IMR-90 (cell line): ENCODE measurements around the gene LCA5. TPM values are rescaled to one million over a fixed set of nuclear protein-coding genes. Genes with fewer than 3 reads are reported as not detected.

ENCODE experiments used
- ATAC-seq: fragments of 200-7000 bp; cut with Tn5 transposase; 2 replicates; pipeline ENCODE4 v1.9.1; 2020; ENCODE audit warnings: low read depth, mild to moderate bottlenecking, moderate library complexity
- BruUV-seq: library from RNA; stranded (reverse); fragments of 400-500 nt; replicated peaks from 2 replicates; lab custom pipeline; 2021; lab: Mats Ljungman, UMichigan
- CTCF ChIA-PET: fragments of 300-600 bp; formaldehyde crosslinking; extraction: SDS; loops from one replicate; lab custom pipeline; 2021; ENCODE audit warnings: antibody characterized with exemption; lab: Yijun Ruan, JAX
- POLR2A ChIA-PET: fragments of 300-600 bp; sonication (Branson Sonifier 250); formaldehyde crosslinking; loops from one replicate; lab custom pipeline; 2022; ENCODE audit warnings: antibody characterized with exemption; ENCODE audit not compliant: unreplicated experiment; lab: Charles Lee
- DNase-seq: peaks from one replicate; pipeline ENCODE4 v3.0.0; 2013
- H2AFZ ChIP-seq: replicated peaks from 2 replicates; pipeline ENCODE3; 2013; ENCODE audit warnings: low read length, mild to moderate bottlenecking; ENCODE audit not compliant: poor library complexity
- H2AK5ac ChIP-seq: 2 replicates; pipeline ENCODE4 v1.6.1; 2013; ENCODE audit warnings: low read depth, low read length, inconsistent platforms
- H2AK9ac ChIP-seq: replicated peaks from 2 replicates; pipeline ENCODE3; 2013; ENCODE audit warnings: mild to moderate bottlenecking, low read depth, low read length, moderate library complexity; ENCODE audit not compliant: poor library complexity
- H2BK120ac ChIP-seq: 2 replicates; pipeline ENCODE4 v1.6.1; 2013; ENCODE audit warnings: low read depth, low read length, inconsistent platforms
- H2BK15ac ChIP-seq: 3 replicates; pipeline ENCODE4 v1.6.1; 2013; ENCODE audit warnings: low read depth, low read length, inconsistent platforms
- H2BK20ac ChIP-seq: 2 replicates; pipeline ENCODE4 v1.6.1; 2013; ENCODE audit warnings: low read depth, mild to moderate bottlenecking, inconsistent platforms, low read length, moderate library complexity
- H2BK5ac ChIP-seq: 2 replicates; pipeline ENCODE4 v1.6.1; 2013; ENCODE audit warnings: mild to moderate bottlenecking, low read depth, low read length, inconsistent platforms; ENCODE audit not compliant: poor library complexity, severe bottlenecking
- H3K14ac ChIP-seq: replicated peaks from 2 replicates; pipeline ENCODE4 v1.6.1; 2013; ENCODE audit warnings: low read depth, low read length, inconsistent platforms
- H3K18ac ChIP-seq: 2 replicates; pipeline ENCODE4 v1.6.1; 2013; ENCODE audit warnings: low read depth, low read length, control low read depth
- H3K23ac ChIP-seq: 2 replicates; pipeline ENCODE4 v1.6.1; 2013; ENCODE audit warnings: low read depth, low read length, inconsistent platforms
- H3K27ac ChIP-seq: 2 replicates; pipeline ENCODE4 v1.5.1; 2013; ENCODE audit warnings: mild to moderate bottlenecking, control low read depth, low read length; ENCODE audit not compliant: insufficient read depth
- H3K27me3 ChIP-seq: 2 replicates; pipeline ENCODE4 v1.6.1; 2013; ENCODE audit warnings: low read length; ENCODE audit not compliant: control insufficient read depth, insufficient read depth
- H3K36me3 ChIP-seq: 2 replicates; pipeline ENCODE4 v1.6.1; 2013; ENCODE audit warnings: low read length, mixed read lengths; ENCODE audit not compliant: control insufficient read depth, insufficient read depth
- H3K4ac ChIP-seq: 2 replicates; pipeline ENCODE4 v1.6.1; 2013; ENCODE audit warnings: low read depth, low read length, inconsistent platforms
- H3K4me1 ChIP-seq: 2 replicates; pipeline ENCODE4 v1.6.1; 2013; ENCODE audit warnings: low read length, mixed read lengths; ENCODE audit not compliant: control insufficient read depth, insufficient read depth
- H3K4me2 ChIP-seq: 2 replicates; pipeline ENCODE4 v1.6.1; 2013; ENCODE audit warnings: low read depth, mild to moderate bottlenecking, control low read depth, low read length, moderate library complexity
- H3K4me3 ChIP-seq: 2 replicates; pipeline ENCODE4 v1.5.1; 2013; ENCODE audit warnings: low read depth, mild to moderate bottlenecking, control low read depth, low read length, moderate library complexity; ENCODE audit not compliant: insufficient read depth
- H3K56ac ChIP-seq: 2 replicates; pipeline ENCODE4 v1.6.1; 2013; ENCODE audit warnings: low read length, inconsistent platforms; ENCODE audit not compliant: insufficient read depth; ENCODE audit errors: extremely low read depth
- H3K79me1 ChIP-seq, 2 experiments: 2 replicates each; pipeline ENCODE4 v1.6.1; 2013; ENCODE audit warnings: low read length in 2 of 2, inconsistent platforms in 1 of 2, low read depth in 1 of 2
- H3K9ac ChIP-seq: 2 replicates; pipeline ENCODE4 v1.6.1; 2013; ENCODE audit warnings: low read depth, low read length, control low read depth
- H3K9me1 ChIP-seq: 2 replicates; pipeline ENCODE4 v1.6.1; 2013; ENCODE audit warnings: low read length, inconsistent platforms; ENCODE audit not compliant: insufficient read depth
- H3K9me3 ChIP-seq: 2 replicates; pipeline ENCODE4 v1.6.1; 2013; ENCODE audit warnings: low read length; ENCODE audit not compliant: control insufficient read depth, insufficient read depth
- H4K20me1 ChIP-seq: 2 replicates; pipeline ENCODE4 v1.6.1; 2013; ENCODE audit warnings: low read length, inconsistent platforms; ENCODE audit not compliant: insufficient read depth
- H4K5ac ChIP-seq: 2 replicates; pipeline ENCODE4 v1.6.1; 2013; ENCODE audit warnings: mild to moderate bottlenecking, low read depth, low read length, control low read depth
- H4K8ac ChIP-seq, 2 experiments: 2 replicates each; pipeline ENCODE4 v1.6.1; 2013; ENCODE audit warnings: low read depth in 2 of 2, low read length in 2 of 2, control low read depth in 1 of 2, inconsistent platforms in 1 of 2
- H4K91ac ChIP-seq: 2 replicates; pipeline ENCODE4 v1.6.1; 2013; ENCODE audit warnings: low read depth, low read length, inconsistent platforms; ENCODE audit not compliant: insufficient read depth
- BHLHE40 ChIP-seq: fragments of 150-350 bp; IDR thresholded peaks from 2 replicates; pipeline ENCODE4 v1.6.1; 2016; ENCODE audit warnings: mild to moderate bottlenecking, low read depth, low read length
- CEBPB ChIP-seq: IDR thresholded peaks from 2 replicates; pipeline ENCODE4 v1.6.1; 2012; ENCODE audit warnings: low read depth, low read length, improper control_type of control experiment
- CHD1 ChIP-seq: IDR thresholded peaks from 2 replicates; pipeline ENCODE4 v1.6.1; 2012; ENCODE audit warnings: low read depth, low read length, improper control_type of control experiment
- CTCF ChIP-seq: conservative IDR thresholded peaks from 2 replicates; pipeline ENCODE4 v1.5.1; 2012; ENCODE audit warnings: mild to moderate bottlenecking, low read depth, low read length, improper control_type of control experiment
- ELK1 ChIP-seq: fragments of 150-350 bp; IDR thresholded peaks from 2 replicates; pipeline ENCODE4 v1.6.1; 2016; ENCODE audit warnings: low read depth, mild to moderate bottlenecking, low read length, moderate library complexity, borderline replicate concordance
- FOS ChIP-seq: fragments of 150-350 bp; IDR thresholded peaks from 2 replicates; pipeline ENCODE4 v1.6.1; 2016; ENCODE audit warnings: low read depth, low read length
- MAFK ChIP-seq: IDR thresholded peaks from 2 replicates; pipeline ENCODE4 v1.6.1; 2012; ENCODE audit warnings: low read depth, low read length, improper control_type of control experiment
- NFE2L2 ChIP-seq: fragments of 150-350 bp; IDR thresholded peaks from 2 replicates; pipeline ENCODE4 v1.6.1; 2016; ENCODE audit warnings: low read depth, mild to moderate bottlenecking, low read length
- POLR2A ChIP-seq: IDR thresholded peaks from 2 replicates; pipeline ENCODE4 v1.6.1; 2012; ENCODE audit warnings: mild to moderate bottlenecking, low read depth, low read length
- RAD21 ChIP-seq: IDR thresholded peaks from 2 replicates; pipeline ENCODE4 v1.6.1; 2012; ENCODE audit warnings: low read length, improper control_type of control experiment
- RCOR1 ChIP-seq: IDR thresholded peaks from 2 replicates; pipeline ENCODE4 v1.6.1; 2012; ENCODE audit warnings: mild to moderate bottlenecking, low read length, improper control_type of control experiment; ENCODE audit not compliant: insufficient replicate concordance
- RFX5 ChIP-seq: IDR thresholded peaks from 2 replicates; pipeline ENCODE4 v1.8.0; 2012; ENCODE audit warnings: low read depth, mild to moderate bottlenecking, low read length, moderate library complexity
- USF2 ChIP-seq: fragments of 150-350 bp; IDR thresholded peaks from 2 replicates; pipeline ENCODE4 v1.6.1; 2017; ENCODE audit warnings: mild to moderate bottlenecking, antibody characterized with exemption, low read length, low read depth
- WGBS, 2 experiments: methylation state at CpG; one replicate each; pipeline versions ENCODE4 v1.1.5 to v1.1.7; 2013; ENCODE audit warnings: missing lambda C conversion rate in 2 of 2; ENCODE audit not compliant: insufficient read length in 1 of 2; ENCODE audit errors: extremely low coverage in 2 of 2; 5-methylcytosine and 5-hydroxymethylcytosine counted together
- dilution Hi-C: fragments of 300-500 bp; cut with HindIII; formaldehyde crosslinking; loops from one replicate; pipeline ENCODE4 v1.14.3; 2018; ENCODE audit warnings: low sequenced_read_pairs; ENCODE audit not compliant: unreplicated experiment
- in situ Hi-C: fragments of 300-500 bp; cut with MboI; formaldehyde crosslinking; loops from 3 replicates; pipeline ENCODE4 v1.14.3; 2019; ENCODE audit warnings: low sequenced_read_pairs, inconsistent platforms, mixed read lengths
- intact Hi-C: fragments of 100-400 bp; cut with micrococcal nuclease; formaldehyde crosslinking; loops from 2 replicates; pipeline ENCODE4 v1.10.0; 2022
- polyA plus RNA-seq, 3 experiments: library from polyadenylated mRNA; depleted of rRNA; stranded (reverse); fragments of >200 nt; gene quantifications; 2 replicates each; pipeline ENCODE4 v1.2.3, GENCODE V29; 2012; ENCODE audit warnings: low replicate concordance in 1 of 3
- total RNA-seq: library from RNA; depleted of rRNA; stranded (reverse); fragments of >200 nt; gene quantifications from 2 replicates; pipeline ENCODE4 v1.2.3, GENCODE V29; 2012

LCA5 gene
- total and polyA plus RNA-seq, 2 of the 4 experiments (the other 2 are of a cell fraction): 1.2 to 2.0 TPM

- no CpG with 5 or more reads among the region's 2 CpGs for WGBS, 2 experiments
- TF ChIP-seq RCOR1 (no peak), NFE2L2 (no peak), CEBPB (no peak), CTCF (no peak), RAD21 (no peak), FOS (no peak), USF2 (no peak), POLR2A (no peak), RFX5 (no peak), ELK1 (no peak), CHD1 (no peak), BHLHE40 (no peak), MAFK (no peak)
- Histone ChIP-seq H2AFZ (no peak overlapping the region), H2BK120ac (no peak overlapping the region), H3K4me3 (no peak overlapping the region), H3K56ac (no peak overlapping the region), H3K9ac (no peak overlapping the region), H3K23ac (no peak overlapping the region), H4K5ac (no peak overlapping the region), H3K4ac (no peak overlapping the region), H3K27me3 (no peaks in the 10 kb centered on the region), H3K9me1 (no peaks in the 10 kb centered on the region), H3K9me3 (no peaks in the 10 kb centered on the region), H3K18ac (no peak overlapping the region), H3K36me3 (0 out of 2 replicates have a peak, but pooled peaks cover 5% of the 10 kb centered on the region), H3K79me1 (0 out of 4 replicates have a peak, but pooled peaks cover 0 to 5% of the 10 kb centered on the region in 2 experiments), H3K14ac (no peak overlapping the region), H2AK9ac (no peak overlapping the region), H3K4me2 (no peak overlapping the region), H4K91ac (no peak overlapping the region), H3K4me1 (no peaks in the 10 kb centered on the region), H2BK5ac (no peak overlapping the region), H2AK5ac (no peak overlapping the region), H4K20me1 (no peaks in the 10 kb centered on the region), H4K8ac (no peak overlapping the region), H2BK15ac (no peak overlapping the region), H2BK20ac (no peak overlapping the region), H3K27ac (no peak overlapping the region)
- no peak for ATAC-seq
- CTCF ChIA-PET: interaction anchor here (1.0 kb wide), 2 partner anchors 19 to 122 kb away, joined by 3 read pairs; no protein-coding TSS in a partner anchor
- POLR2A ChIA-PET: no interaction called here
- BruUV-seq: no TSS peak
- intact Hi-C loops (no loop called here), dilution Hi-C loops (no loop called here), in situ Hi-C loops (no loop called here)
- DNase-seq: no peak
These were observed 14.2 kb upstream of the LCA5 start for GRCh38 chr6:79551401-79551800.
